Progenitor cell of endocrine pancreas (in vitro differentiated cells): ENCODE data around the gene DDIT3. TPM values are rescaled to one million over a fixed set of nuclear protein-coding genes. Genes with fewer than 3 reads are reported as not detected.
A peak's percentile ranks its signal among the peaks of the same experiment; 100 is the strongest.

ENCODE experiments used
- DNase-seq: peaks from one replicate; pipeline ENCODE4 v3.0.0; 2021; ENCODE audit warnings: low spot score; ENCODE audit not compliant: unreplicated experiment
- H3K27ac Mint-ChIP-seq: 2 replicates; pipeline ENCODE4 v1.8.0; 2021; ENCODE audit warnings: mild to moderate bottlenecking, moderate library complexity, mixed read lengths
- H3K27me3 Mint-ChIP-seq: 2 replicates; pipeline ENCODE4 v1.8.0; 2021; ENCODE audit warnings: mixed read lengths
- H3K36me3 Mint-ChIP-seq: 2 replicates; pipeline ENCODE4 v1.8.0; 2022; ENCODE audit warnings: mixed read lengths; ENCODE audit not compliant: insufficient read depth
- H3K4me1 Mint-ChIP-seq: 2 replicates; pipeline ENCODE4 v1.8.0; 2021; ENCODE audit warnings: low read depth, mixed read lengths
- H3K4me3 Mint-ChIP-seq: 2 replicates; pipeline ENCODE4 v1.8.0; 2021; ENCODE audit warnings: low read depth, mild to moderate bottlenecking, moderate library complexity, mixed read lengths
- H3K9me3 Mint-ChIP-seq: 2 replicates; pipeline ENCODE4 v1.8.0; 2021; ENCODE audit warnings: low read depth, mixed read lengths
- CTCF ChIP-seq: fragments of 200-600 bp; sonication (generic); IDR thresholded peaks from one replicate; pipeline ENCODE4 v1.5.0; 2021; ENCODE audit warnings: antibody characterized with exemption, mild to moderate bottlenecking; ENCODE audit not compliant: unreplicated experiment
- total RNA-seq: library from RNA; stranded (reverse); gene quantifications from 2 replicates; pipeline ENCODE4 v1.2.1, GENCODE V29; 2021

The DDIT3 gene
- total RNA-seq, 1 donor from 2014 or later = 15.7 TPM

GRCh38 chr12:57491393-57492280 lies 28.7 kb downstream of the DDIT3 start:
- peaks cover 2% of the 10 kb centered on the region for H3K9me3 Mint-ChIP-seq
- H3K27me3 Mint-ChIP-seq = no peaks in the 10 kb centered on the region
- H3K4me1 Mint-ChIP-seq = peaks cover 12% of the 10 kb centered on the region
- H3K27ac Mint-ChIP-seq = peak overlapping the region; percentile 75
- DNase-seq = no peak
- no peak for TF ChIP-seq CTCF
- peaks cover 28% of the 10 kb centered on the region for H3K36me3 Mint-ChIP-seq
- H3K4me3 Mint-ChIP-seq = peak overlapping the region; percentile 14

- Mint-ChIP-seq H3K27me3 (no peaks in the 10 kb centered on the region), H3K4me3 (no peak overlapping the region), H3K4me1 (peaks cover 12% of the 10 kb centered on the region), H3K27ac (no peak overlapping the region), H3K36me3 (peaks cover 22% of the 10 kb centered on the region), H3K9me3 (peaks cover 2% of the 10 kb centered on the region)
- no peak for DNase-seq
- TF ChIP-seq CTCF = no peak
These were observed 30.2 kb downstream of the DDIT3 start for GRCh38 chr12:57490126-57490525.

- Mint-ChIP-seq H3K27ac (peak overlapping the region; percentile 95), H3K36me3 (peaks cover 19% of the 10 kb centered on the region), H3K9me3 (peaks cover 2% of the 10 kb centered on the region), H3K4me1 (peaks cover 12% of the 10 kb centered on the region), H3K4me3 (peak overlapping the region; percentile 97), H3K27me3 (no peaks in the 10 kb centered on the region)
- no peak for DNase-seq
- no peak for TF ChIP-seq CTCF
These were observed 31.1 kb downstream of the DDIT3 start for GRCh38 chr12:57489157-57489641.

GRCh38 chr12:57488402-57489156 lies 31.7 kb downstream of the DDIT3 start:
- H3K4me3 Mint-ChIP-seq = peak overlapping the region; percentile 97
- DNase-seq = no peak
- peak overlapping the region; percentile 95 for H3K27ac Mint-ChIP-seq
- H3K36me3 Mint-ChIP-seq = peaks cover 19% of the 10 kb centered on the region
- peaks cover 2% of the 10 kb centered on the region for H3K9me3 Mint-ChIP-seq
- peaks cover 12% of the 10 kb centered on the region for H3K4me1 Mint-ChIP-seq
- no peaks in the 10 kb centered on the region for H3K27me3 Mint-ChIP-seq
- TF ChIP-seq CTCF = no peak
